ENCODE results near the gene SMIM35.

SMIM35 gene

DNA sequence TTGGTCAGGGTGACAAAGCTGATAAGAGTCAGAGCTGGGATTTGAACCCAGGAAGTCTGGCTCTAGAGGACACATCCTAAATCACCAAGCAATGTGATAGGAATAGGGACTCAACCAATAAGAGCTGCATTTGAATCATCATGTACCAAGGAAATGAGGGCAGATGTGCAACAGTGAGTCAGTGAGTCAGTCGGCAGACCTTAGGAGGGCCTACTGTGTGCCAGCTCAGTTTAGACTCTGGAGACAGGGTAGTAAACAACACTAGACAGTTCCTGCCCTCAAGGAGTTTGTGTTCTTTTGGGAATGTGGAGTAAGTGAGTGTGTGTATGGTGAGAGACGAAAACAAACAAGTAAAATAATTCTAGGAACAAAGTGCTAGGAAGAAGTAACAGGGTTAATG, 89.4 kb downstream of the SMIM35 start:
- H2AFZ ChIP-seq (ENCODE audit: low read depth, low read length, severe bottlenecking): no peak overlapping the region
- H4K20me1 ChIP-seq (ENCODE audit: low read depth, low read length): no peaks in the 10 kb centered on the region
- no peaks in the 10 kb centered on the region for H3K9me2 ChIP-seq (replicated peaks; ENCODE audit: insufficient read depth, low read length)
- no peak overlapping the region for H3K27ac ChIP-seq (ENCODE audit: low read depth, low read length)
- H3K36me3 ChIP-seq (ENCODE audit: low read length): peaks cover 31% of the 10 kb centered on the region; the same call in 1 of the 2 replicates
- no peak overlapping the region for H3K4me2 ChIP-seq (ENCODE audit: low read depth, low read length, poor library complexity, severe bottlenecking)
- H3K9ac ChIP-seq (ENCODE audit: low read length): no peak overlapping the region
- TF ChIP-seq EZH2phosphoT487 (conservative IDR thresholded peaks at IDR 0.05; ENCODE audit: low read length): no peak
- TF ChIP-seq, protein P1, sequence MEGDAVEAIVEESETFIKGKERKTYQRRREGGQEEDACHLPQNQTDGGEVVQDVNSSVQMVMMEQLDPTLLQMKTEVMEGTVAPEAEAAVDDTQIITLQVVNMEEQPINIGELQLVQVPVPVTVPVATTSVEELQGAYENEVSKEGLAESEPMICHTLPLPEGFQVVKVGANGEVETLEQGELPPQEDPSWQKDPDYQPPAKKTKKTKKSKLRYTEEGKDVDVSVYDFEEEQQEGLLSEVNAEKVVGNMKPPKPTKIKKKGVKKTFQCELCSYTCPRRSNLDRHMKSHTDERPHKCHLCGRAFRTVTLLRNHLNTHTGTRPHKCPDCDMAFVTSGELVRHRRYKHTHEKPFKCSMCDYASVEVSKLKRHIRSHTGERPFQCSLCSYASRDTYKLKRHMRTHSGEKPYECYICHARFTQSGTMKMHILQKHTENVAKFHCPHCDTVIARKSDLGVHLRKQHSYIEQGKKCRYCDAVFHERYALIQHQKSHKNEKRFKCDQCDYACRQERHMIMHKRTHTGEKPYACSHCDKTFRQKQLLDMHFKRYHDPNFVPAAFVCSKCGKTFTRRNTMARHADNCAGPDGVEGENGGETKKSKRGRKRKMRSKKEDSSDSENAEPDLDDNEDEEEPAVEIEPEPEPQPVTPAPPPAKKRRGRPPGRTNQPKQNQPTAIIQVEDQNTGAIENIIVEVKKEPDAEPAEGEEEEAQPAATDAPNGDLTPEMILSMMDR (IDR thresholded peaks at IDR 0.05; ENCODE audit: insufficient read depth, low read length, poor library complexity, severe bottlenecking): no peak
- H3K9me3 ChIP-seq (ENCODE audit: insufficient read depth, low read length): no peaks in the 10 kb centered on the region
- H3K4me3 ChIP-seq (ENCODE audit: insufficient read depth, low read length, poor library complexity, severe bottlenecking): no peak overlapping the region
- 0 out of 2 replicates have a peak, but pooled peaks cover 13% of the 10 kb centered on the region for H3F3A ChIP-seq (ENCODE audit: insufficient read depth)
- H3K79me2 ChIP-seq (ENCODE audit: insufficient read depth, low read length): no peaks in the 10 kb centered on the region
- H3K27me3 ChIP-seq (ENCODE audit: low read length): no peaks in the 10 kb centered on the region

DNA sequence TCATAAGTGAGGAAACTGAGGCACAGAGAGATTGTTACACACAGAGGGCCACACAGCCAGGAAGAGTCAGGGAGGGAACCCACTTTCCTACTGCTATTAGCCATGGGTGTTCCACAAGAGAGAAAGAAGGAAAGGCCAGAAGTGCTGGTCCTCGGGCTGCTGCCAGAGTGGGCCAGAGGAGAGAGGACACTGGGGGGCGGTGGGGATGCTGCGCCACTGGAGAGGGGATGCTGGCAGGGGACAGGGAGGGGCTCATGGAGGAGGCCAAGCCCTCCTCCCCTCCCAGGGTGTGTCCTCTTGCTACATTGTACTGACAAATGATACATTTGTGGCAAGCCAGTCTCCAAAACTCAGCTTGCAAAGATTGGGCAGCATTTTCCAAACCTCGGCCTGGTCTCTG, 90.7 kb downstream of the SMIM35 start:
- H3K27ac ChIP-seq (ENCODE audit: low read depth, low read length): no peak overlapping the region
- H3K9me3 ChIP-seq (ENCODE audit: insufficient read depth, low read length): no peaks in the 10 kb centered on the region
- H2AFZ ChIP-seq (ENCODE audit: low read depth, low read length, severe bottlenecking): no peak overlapping the region
- H3K9me2 ChIP-seq (replicated peaks; ENCODE audit: insufficient read depth, low read length): no peaks in the 10 kb centered on the region
- no peak overlapping the region for H3K4me2 ChIP-seq (ENCODE audit: low read depth, low read length, poor library complexity, severe bottlenecking)
- no peak overlapping the region for H3K4me3 ChIP-seq (ENCODE audit: insufficient read depth, low read length, poor library complexity, severe bottlenecking)
- H3K79me2 ChIP-seq (ENCODE audit: insufficient read depth, low read length): 0 out of 2 replicates have a peak, but pooled peaks cover 9% of the 10 kb centered on the region
- H4K20me1 ChIP-seq (ENCODE audit: low read depth, low read length): no peaks in the 10 kb centered on the region
- no peak overlapping the region for H3K9ac ChIP-seq (ENCODE audit: low read length)
- H3K36me3 ChIP-seq (ENCODE audit: low read length): peaks cover 37% of the 10 kb centered on the region; the same call in 1 of the 2 replicates
- no peak for TF ChIP-seq EZH2phosphoT487 (conservative IDR thresholded peaks at IDR 0.05; ENCODE audit: low read length)
- TF ChIP-seq, protein P1 (IDR thresholded peaks at IDR 0.05; ENCODE audit: insufficient read depth, low read length, poor library complexity, severe bottlenecking): no peak
- no peaks in the 10 kb centered on the region for H3K27me3 ChIP-seq (ENCODE audit: low read length)
- H3F3A ChIP-seq (ENCODE audit: insufficient read depth): peaks cover 7% of the 10 kb centered on the region; the same call in 1 of the 2 replicates

DNA sequence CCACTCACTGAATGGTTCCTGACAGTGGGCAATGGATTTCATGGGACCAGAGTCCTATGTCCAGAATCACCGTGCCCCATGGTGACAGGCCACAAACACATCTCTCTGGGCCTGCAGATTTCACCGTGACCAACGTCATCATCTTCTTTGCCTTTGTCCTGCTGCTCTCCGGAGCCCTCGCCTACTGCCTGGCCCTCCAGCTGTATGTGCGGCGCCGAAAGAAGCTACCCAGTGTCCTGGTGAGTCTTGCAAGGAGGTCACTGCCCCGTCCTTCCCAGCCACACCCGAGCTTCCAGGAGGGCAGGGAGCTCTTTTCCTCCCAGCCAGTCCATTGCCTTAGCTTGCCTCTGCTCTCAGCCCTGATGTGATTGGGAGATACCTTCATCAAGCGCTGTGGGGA, 91.3 kb downstream of the SMIM35 start:
- H3K9ac ChIP-seq (ENCODE audit: low read length): no peak overlapping the region
- no peak overlapping the region for H2AFZ ChIP-seq (ENCODE audit: low read depth, low read length, severe bottlenecking)
- no peaks in the 10 kb centered on the region for H4K20me1 ChIP-seq (ENCODE audit: low read depth, low read length)
- H3K27ac ChIP-seq (ENCODE audit: low read depth, low read length): no peak overlapping the region
- H3K9me3 ChIP-seq (ENCODE audit: insufficient read depth, low read length): no peaks in the 10 kb centered on the region
- peaks cover 8% of the 10 kb centered on the region; the same call in 1 of the 2 replicates for H3F3A ChIP-seq (ENCODE audit: insufficient read depth)
- no peak overlapping the region for H3K4me3 ChIP-seq (ENCODE audit: insufficient read depth, low read length, poor library complexity, severe bottlenecking)
- H3K4me2 ChIP-seq (ENCODE audit: low read depth, low read length, poor library complexity, severe bottlenecking): no peak overlapping the region
- H3K9me2 ChIP-seq (replicated peaks; ENCODE audit: insufficient read depth, low read length): no peaks in the 10 kb centered on the region
- 0 out of 2 replicates have a peak, but pooled peaks cover 9% of the 10 kb centered on the region for H3K79me2 ChIP-seq (ENCODE audit: insufficient read depth, low read length)
- peaks cover 40% of the 10 kb centered on the region for H3K36me3 ChIP-seq (ENCODE audit: low read length)
- no peaks in the 10 kb centered on the region for H3K27me3 ChIP-seq (ENCODE audit: low read length)
- TF ChIP-seq EZH2phosphoT487 (conservative IDR thresholded peaks at IDR 0.05; ENCODE audit: low read length): no peak
- TF ChIP-seq, protein P1 (IDR thresholded peaks at IDR 0.05; ENCODE audit: insufficient read depth, low read length, poor library complexity, severe bottlenecking): no peak

All from SU-DHL-6 (cell line).